IPS DF 4.7 (cell line): ENCODE measurements around the gene NEK6.
"Not testable (repeated sequence)": the region's sequence is repeated elsewhere in the genome, so short reads cannot be mapped to it uniquely, and the experiment has no call there.

ENCODE experiments used
- DNase-seq: peaks from one replicate; pipeline ENCODE4 v3.0.0-alpha.2; 2013; ENCODE audit warnings: low spot score; ENCODE audit errors: extremely low read depth

NEK6 gene

DNA sequence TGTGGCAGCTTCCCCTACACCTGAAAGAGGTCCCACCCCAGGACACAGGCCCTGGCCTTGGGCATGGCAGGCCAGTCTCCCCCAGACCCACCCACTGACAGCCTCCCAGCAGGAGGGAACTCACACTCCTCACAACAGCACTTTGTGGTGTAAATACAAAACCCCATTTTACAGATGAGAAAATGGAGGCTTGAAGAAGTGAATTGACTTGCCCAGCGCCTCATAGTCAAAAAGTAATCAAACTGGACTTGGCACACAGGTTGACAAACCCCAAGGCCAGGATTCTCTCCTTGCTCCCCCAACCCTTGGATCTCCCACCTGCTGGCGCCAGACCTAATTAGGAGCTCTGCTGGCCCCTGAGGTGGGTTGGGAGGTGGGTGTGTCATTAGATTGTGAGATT, 29.2 kb upstream of the NEK6 start:
- no peak for DNase-seq

DNA sequence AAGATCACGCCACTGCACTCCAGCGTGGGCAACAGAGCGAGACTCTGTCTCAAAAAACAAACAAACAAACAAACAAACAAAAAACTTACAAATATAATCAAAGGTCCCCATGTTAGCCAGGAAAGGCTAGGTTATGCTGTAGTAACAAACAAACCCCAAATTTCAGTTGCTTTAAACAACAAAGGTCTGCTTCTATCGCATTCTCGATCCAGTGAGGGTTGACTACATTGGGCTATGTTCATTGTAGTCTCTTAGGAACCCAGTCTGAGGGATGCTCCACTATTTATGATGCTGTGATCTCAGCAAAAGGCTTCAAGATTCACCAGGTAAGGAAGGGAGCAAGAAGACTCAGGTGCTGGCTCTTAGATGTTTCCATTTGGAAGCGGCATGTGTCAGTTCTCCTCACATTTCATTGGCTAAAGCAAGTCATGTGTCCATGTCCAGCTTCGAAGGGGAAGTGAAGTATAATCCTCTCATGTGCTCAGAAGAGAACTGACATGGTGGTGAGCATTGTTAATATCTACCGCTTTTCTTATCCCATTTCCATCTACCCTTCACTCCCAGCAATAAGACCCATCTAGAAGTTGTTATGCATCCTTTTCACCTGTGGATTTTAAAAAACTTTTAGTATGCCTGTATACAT, 26.5 kb upstream of the NEK6 start:
- no peak for DNase-seq

DNA sequence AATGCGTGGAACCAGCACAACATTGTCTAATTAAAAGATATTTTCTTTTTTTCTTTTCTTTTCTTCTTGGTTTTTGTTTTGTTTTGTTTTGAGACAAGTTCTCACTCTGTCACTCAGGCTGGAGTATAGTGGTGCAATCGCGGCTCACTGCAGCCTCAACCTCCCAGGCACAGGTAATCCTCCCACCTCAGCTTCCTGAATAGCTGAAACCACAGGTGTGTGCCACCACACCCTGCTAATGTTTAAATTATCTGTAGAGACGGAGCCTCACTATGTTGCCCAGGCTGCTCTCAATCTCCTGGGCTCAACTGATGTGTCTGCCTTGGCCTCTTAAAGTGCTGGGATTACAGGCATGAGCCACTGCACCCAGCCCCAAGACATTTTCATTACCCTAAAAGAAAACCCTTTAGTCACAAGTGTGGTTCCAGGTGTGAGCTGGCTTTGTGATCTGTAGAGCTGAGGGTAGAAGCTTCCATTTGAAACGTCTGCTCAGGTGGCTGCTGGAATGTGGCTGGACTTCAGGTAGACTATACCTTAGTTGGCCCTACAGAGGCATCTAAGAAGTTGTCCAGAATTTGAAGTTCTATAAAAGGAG, 19.1 kb upstream of the NEK6 start:
- DNase-seq = no peak

DNA sequence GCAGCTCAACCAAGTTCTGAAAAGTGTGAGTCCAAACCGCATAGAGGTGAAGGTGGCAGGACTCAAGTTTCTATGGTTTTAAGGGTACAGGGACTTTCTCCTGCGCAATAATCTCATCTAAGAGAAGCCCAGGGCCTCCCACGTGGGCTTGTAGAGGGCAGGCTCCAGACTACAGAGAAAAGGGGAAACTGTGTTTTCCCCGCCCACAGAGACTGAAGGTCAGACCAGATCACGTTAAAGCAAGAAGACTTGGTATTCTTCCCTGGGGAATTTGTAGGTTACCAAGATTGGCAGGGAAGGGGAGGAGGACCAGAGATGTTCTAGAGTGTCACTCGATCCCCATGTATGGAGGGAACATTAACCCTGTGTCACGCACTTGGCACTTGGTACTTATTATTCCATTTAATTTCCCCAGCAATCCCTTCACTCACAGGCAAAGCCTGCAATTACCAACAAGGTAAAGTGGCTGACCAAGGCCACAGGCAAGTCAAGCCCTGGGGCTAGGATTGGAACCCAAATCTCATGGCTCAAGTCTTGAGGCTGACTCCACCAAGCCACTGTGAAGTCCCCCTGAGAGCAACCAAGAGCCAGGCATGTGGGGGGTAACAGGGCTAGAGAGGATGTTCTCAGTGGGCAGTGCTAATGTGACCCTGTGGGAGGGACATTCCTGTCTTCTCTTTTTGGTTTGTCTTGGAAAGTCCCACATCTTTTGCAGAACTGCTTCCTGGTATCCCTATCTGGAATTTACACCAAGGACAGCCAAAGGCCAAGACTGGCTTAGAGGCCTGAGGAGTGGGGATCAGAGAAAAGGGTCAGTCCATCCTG, 18.3 kb upstream of the NEK6 start:
- no peak for DNase-seq

DNA sequence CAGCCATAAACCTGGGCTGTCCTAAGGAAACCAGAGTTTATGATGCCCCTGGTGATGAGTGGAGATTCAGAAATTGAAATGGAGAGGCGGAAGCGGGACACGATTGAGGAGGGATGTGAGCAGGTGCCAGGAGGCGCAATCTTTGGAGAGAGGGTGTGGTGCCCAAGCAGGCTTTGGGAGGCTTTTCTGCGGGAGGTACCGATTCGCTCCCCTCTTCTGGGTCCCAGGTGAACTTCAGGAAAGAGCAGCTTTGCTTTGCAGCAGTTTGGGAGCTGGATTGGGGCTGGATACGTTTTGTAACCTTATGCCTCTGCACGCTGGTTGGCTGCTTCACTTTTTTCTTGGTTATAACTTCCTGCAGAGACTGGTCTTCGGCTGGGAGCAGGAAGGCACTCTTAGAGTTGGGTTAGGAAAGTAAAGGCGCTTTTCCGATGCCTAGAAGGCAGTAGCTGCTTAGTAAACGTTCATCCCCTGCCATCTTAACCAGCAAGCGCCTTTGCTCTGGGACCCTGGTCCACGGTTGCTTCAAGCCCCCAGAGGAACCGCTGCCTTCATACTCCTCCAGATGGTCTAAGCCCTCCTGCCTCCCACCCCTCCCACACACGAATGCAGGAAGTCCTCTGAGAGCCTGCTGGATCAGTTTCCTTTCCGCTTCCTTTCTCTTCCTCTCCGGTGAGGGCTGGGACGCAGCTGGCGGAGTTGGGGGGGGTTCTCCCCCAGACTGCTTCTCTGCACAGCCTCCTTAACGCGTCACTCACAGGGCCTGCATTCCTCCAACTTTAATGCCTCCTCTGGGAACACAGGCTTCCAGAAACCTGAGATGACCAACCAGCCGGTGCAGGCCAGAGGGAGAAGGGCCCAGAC, 15.2 kb upstream of the NEK6 start:
- peak; percentile 36 for DNase-seq

DNA sequence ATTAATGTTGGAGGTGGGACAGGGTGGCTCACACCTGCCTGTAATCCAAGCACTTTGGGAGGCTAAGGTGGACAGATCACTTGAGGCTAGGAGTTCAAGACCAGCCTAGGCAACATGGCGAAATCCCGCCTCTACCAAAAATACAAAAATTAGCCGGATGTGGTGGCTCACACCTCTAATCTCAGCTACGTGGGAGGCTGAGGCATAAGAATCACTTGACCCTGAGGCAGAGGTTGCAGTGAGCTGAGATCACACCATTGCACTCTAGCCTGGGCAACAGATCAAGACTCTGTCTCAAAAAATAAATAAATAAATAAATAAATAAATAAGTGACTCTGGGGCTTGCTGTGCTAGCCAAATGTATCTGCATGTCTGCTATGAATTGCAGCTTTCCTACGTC, 10.4 kb upstream of the NEK6 start:
- DNase-seq = not testable (repeated sequence)

- DNase-seq = no peak
These were observed 9.7 kb upstream of the NEK6 start for GRCh38 chr9:124248066-124248465.

- no peak for DNase-seq
These were observed 8.8 kb upstream of the NEK6 start for GRCh38 chr9:124248960-124249359.

GRCh38 chr9:124251204-124251603, 6.5 kb upstream of the NEK6 start:
- no peak for DNase-seq

GRCh38 chr9:124251605-124252378, 6.0 kb upstream of the NEK6 start:
- DNase-seq = no peak

- not testable (repeated sequence) for DNase-seq
These were observed 4.9 kb upstream of the NEK6 start for GRCh38 chr9:124252878-124253277.

- DNase-seq = no peak
These were observed 3.5 kb upstream of the NEK6 start for GRCh38 chr9:124254261-124254682.

- no peak for DNase-seq
These were observed 2.5 kb upstream of the NEK6 start for GRCh38 chr9:124255222-124255621.

- no peak for DNase-seq
These were observed 1.2 kb upstream of the NEK6 start for GRCh38 chr9:124256517-124257069.

DNA sequence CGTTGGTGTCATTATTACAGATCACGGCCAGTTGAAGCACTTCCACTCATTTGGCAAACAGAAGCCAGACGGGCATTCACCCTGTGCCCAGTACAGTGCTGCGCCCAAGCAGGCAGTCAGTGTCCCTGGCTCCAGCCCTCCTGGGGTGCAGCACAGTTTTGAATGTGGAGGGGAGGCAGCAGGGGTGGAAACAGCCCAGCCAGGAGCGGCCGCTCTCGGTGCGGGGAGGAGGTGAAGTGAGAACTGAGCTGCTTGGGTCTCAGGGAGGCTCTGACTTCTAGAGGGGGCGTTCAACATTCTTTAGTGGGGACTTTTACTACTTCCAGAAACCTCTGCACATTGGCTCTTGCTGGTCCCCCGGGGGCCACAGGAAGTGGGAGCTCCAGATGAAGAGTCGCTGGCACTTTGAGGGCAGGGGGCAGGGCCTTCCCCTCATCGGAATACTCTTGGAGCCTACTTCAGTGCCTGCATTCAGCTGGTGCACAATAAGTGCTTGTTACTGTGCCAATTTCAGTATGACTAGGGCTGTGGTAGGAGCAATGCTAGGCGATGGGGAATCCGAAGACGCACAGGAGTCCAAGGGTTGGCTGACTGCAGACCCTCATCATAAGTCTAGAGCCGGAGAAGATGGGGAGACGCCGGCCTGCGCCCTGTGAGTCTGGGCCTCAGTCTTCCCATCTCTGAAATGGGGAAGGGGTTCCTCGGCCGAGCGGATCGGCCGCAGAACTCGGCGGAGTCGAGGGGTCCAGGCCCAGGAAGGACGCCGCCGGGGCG, 492 bp upstream of the NEK6 start:
- no peak for DNase-seq

DNA sequence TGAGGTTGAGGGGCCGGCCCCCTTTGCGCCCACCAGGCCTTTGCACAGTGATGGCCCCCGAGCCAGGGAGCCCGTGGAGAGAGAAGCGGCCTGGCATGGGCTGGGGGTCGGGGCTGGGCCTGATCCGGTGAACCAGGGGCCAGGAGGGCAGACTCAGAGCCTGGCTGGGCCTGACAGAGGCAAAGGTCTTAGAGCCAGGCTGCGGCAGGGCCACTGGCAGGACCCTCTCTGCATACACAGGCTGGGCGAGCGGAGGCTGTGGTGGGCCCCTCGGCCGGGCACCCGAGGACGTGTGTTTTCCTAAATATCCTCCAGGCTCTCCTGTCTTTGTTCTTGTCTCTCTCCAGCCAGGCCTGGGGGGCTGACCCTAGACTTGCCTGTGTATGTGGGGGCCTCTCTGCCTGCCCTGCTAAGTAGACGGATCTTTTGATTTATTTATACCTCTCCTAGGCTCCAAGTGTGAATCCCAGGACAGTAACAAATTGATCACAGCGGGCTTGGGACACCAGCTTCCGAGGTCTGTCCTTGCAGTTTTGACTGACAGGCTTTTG, 933 bp downstream of the NEK6 start:
- no peak for DNase-seq

GRCh38 chr9:124259158-124259808, 1.5 kb downstream of the NEK6 start:
- no peak for DNase-seq

DNA sequence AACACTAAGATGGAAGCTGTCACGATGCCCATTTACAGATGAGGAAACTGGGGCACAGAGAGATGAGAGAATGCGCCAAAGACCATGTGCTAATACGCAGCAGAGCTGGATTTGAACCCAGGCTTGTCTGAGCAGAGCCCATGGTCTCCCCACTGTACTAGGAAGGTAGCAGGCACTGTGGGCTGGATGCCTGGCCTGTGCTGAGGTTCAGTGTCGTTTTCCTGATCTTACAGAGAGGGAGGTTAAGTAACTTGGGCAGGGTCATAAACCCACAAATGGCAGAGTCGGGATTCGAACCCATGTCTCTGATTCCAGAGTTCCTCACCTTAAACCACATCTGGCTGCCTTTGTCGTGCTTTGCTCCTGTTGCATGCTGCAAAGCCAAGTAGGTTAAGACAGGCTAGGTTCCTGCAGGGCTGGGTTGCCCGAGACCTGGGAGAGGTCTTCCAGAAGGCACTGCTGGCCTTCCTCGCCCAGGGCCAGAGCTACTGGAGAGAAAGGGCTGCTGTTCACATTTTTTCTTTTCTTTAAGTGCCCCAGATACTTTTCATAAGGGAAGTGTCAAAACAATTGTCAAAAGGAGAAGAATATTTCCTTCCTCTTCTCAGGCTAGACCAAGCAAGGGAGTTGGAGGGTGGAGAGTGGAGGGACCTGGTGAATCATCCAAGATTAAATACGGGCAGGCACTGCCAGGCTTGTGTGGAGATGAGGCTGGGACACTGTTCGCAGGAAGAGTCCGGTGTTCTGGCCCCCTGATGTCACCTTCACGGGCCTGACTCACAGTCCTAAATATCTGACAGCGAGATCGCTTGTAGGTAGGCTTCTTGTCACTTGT, 3.2 kb downstream of the NEK6 start:
- DNase-seq = no peak
